Stimulated activated CD8-positive, alpha-beta memory T cell treated with anti-CD3 and anti-CD28 coated beads, Interleukin-7, amount 100 ng/mL, for 1 hour (primary cell): ENCODE data around the gene GPRIN1.

Experiments used
- DNase-seq, 2 donors: peaks; one replicate each; pipeline ENCODE4 v3.0.0-alpha.2; 2020; ENCODE audit warnings: low read depth in 2 of 2

The GPRIN1 gene

GRCh38 chr5:176643491-176644219 is 33.7 kb upstream of the GPRIN1 start:
- no peak for DNase-seq

- DNase-seq = no peak
Observed at GRCh38 chr5:176642675-176643490, 32.9 kb upstream of the GPRIN1 start.

- DNase-seq = no peak
Observed at GRCh38 chr5:176640616-176641015, 30.7 kb upstream of the GPRIN1 start.

- no peak for DNase-seq
Observed at GRCh38 chr5:176639981-176640380, 30.0 kb upstream of the GPRIN1 start.

GRCh38 chr5:176639208-176639607 is 29.3 kb upstream of the GPRIN1 start:
- no peak for DNase-seq

- DNase-seq = no peak
Observed at GRCh38 chr5:176638437-176638836, 28.5 kb upstream of the GPRIN1 start.

GRCh38 chr5:176637556-176637955 is 27.6 kb upstream of the GPRIN1 start:
- no peak for DNase-seq

- no peak for DNase-seq
Observed at GRCh38 chr5:176636426-176636825, 26.5 kb upstream of the GPRIN1 start.

- no peak for DNase-seq
Observed at GRCh38 chr5:176633598-176633997, 23.6 kb upstream of the GPRIN1 start.

- no peak for DNase-seq
Observed at GRCh38 chr5:176632745-176633144, 22.8 kb upstream of the GPRIN1 start.

GRCh38 chr5:176631383-176632200 is 21.6 kb upstream of the GPRIN1 start:
- DNase-seq = no peak

GRCh38 chr5:176630681-176631222 is 20.8 kb upstream of the GPRIN1 start:
- DNase-seq = no peak

GRCh38 chr5:176629853-176630680 is 20.1 kb upstream of the GPRIN1 start, which contains the start of the genes EIF4E1B and SNCB:
TSS of gene EIF4E1B (plus strand) at chr5:176630675. CDS start at chr5:176642788, 12,113 bp downstream.
TSS of gene SNCB (minus strand) at chr5:176630534. CDS start at chr5:176629654, 880 bp downstream.
- no peak for DNase-seq

GRCh38 chr5:176629317-176629852 is 19.4 kb upstream of the GPRIN1 start:
- DNase-seq = no peak

GRCh38 chr5:176628406-176629228 is 18.7 kb upstream of the GPRIN1 start:
- DNase-seq = no peak

GRCh38 chr5:176627582-176627981 is 17.6 kb upstream of the GPRIN1 start:
- DNase-seq = no peak

GRCh38 chr5:176626876-176627236 is 16.9 kb upstream of the GPRIN1 start:
- no peak for DNase-seq

GRCh38 chr5:176625966-176626875 is 16.3 kb upstream of the GPRIN1 start:
- no peak for DNase-seq

GRCh38 chr5:176625512-176625911 is 15.6 kb upstream of the GPRIN1 start:
- DNase-seq = no peak
